ENCODE data around the gene ANKRD52.
A peak's percentile ranks its signal among the peaks of the same experiment; 100 is the strongest.
"Not testable (repeated sequence)": the region's sequence is repeated elsewhere in the genome, so short reads cannot be mapped to it uniquely, and the experiment has no call there.

The ANKRD52 gene

GRCh38 chr12:56258068-56258819 is at the start of gene ANKRD52:
Gene ANKRD52 (minus strand): TSS chr12:56258384. CDS start chr12:56258269, 115 bp downstream.
- DNase-seq (ENCODE audit: low spot score), result peak; percentile 94

DNA sequence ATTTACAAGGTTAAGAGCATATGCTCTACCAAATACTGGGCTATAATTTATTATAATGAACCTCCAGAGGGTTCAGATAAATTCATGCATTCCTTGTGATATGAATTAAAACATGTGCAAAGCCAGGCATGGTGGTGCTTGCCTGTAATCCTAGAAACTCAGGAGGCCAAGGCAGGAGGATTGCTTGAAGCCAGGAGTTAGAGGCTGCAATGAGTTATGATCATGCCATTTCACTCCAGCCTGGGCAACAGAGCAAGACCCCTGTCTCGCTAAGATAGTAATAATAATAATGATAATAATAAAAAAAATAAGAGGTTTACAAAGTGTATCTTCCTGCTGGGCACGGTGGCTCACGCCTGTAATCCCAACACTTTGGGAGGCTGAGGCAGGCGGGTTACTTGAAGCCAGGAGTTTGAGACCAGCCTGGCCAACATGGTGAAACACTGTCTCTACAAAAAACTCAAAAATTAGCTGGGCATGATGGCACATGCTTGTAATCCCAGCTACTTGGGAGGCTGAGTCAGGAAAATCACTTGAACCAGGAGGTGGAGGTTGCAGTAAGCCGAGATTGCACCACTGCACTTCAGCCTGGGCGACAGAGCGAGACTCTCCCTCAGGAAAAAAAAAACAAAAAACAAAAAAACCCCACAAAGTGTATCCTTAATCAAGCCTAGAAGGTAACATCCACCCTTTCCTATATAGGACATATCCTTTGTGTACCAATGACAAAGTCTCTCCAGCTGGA is 49.2 kb upstream of the ANKRD52 start:
- no peak for DNase-seq (ENCODE audit: low spot score)

- no peak for DNase-seq (ENCODE audit: low spot score)
These were observed 46.8 kb upstream of the ANKRD52 start for GRCh38 chr12:56304872-56305590.

DNA sequence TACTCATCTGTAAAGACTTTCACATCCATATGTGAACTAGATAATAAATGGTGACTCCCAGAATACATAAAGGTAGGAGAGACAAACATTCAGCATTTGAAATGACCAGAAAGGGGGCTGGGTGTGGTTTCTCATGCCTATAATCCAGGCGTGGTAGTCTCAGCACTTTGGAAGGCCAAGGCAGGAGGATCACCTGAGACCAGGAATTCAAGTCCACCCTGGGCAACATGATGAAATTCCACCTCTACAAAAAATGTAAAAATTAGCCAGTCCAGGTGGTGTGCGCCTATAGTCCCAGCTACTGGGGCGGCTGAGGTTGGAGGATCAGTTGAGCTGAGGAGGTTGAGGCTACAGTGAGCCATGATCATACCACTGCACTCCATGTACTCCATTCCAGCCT is 46.1 kb upstream of the ANKRD52 start:
- DNase-seq (ENCODE audit: low spot score), result no peak

- no peak for DNase-seq (ENCODE audit: low spot score)
These were observed 42.7 kb upstream of the ANKRD52 start for GRCh38 chr12:56300644-56301464.

DNA sequence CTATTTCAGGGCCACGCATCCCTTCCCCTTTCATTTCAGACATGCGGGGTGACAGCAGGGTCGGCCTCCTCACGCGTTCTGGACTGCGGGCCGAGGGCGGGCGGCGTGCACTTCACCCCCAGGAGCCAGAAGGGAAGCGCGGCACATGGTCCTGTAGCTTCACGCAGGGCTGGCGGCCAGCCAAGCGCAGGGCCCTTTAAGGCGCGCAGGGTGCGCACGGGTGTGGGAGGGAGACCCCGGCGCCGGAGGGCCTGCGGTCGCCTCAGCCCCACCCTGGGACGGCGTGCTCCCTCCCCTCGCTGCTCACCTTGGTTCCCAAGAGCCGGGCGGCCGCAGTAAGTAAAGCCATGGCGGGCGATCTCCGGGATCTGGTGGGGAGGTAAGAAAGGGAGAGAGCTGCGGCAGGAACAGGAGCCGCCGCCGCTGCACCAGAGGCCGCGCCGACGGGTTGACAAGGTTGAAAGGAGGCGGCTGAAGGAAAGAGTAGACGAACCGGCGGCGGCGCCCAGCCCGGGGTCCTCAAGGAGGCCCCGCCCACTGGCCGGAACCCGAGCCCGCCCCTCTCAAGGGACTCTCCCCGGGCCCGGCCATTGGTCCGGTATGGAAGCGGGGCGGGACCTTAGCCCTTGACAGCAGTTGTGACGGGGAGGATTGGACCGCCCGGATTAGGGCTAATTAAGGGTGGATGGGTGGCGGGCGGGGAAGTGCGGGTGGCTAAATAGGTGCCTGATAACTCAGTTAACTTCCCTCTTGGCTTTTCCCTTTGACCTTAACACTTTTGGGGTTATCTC is 41.9 kb upstream of the ANKRD52 start, which contains the start of gene CS:
CS (minus strand) TSS at position 478 of the 791 bp plus-strand sequence; CDS start at position 349, 129 bp downstream.
- peak; percentile 97 for DNase-seq (ENCODE audit: low spot score)

GRCh38 chr12:56299308-56299852 is 41.2 kb upstream of the ANKRD52 start:
- DNase-seq (ENCODE audit: low spot score), result no peak

DNA sequence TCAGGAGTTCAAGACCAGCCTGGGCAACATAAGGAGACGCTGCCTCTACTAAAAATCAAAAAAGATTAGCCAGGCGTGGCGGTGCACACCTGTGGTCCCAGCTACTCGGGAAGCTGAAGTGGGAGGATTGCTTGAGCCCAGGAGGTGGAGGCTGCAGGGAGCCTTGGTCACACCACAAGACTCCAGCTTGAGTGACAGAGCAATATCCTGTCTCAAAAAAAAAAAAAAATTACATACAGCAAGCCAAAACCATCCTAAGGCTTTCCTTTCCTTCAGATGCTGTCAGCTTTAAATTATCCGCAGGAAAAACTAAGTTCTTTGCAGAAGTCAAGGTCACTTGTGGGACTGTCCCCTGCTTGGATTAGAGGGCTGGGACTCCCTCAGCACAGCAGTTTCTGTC is 40.6 kb upstream of the ANKRD52 start:
- DNase-seq (ENCODE audit: low spot score), result no peak

GRCh38 chr12:56297400-56297799 is 39.2 kb upstream of the ANKRD52 start:
- DNase-seq (ENCODE audit: low spot score), result no peak

- DNase-seq (ENCODE audit: low spot score), result no peak
These were observed 38.1 kb upstream of the ANKRD52 start for GRCh38 chr12:56296295-56296694.

DNA sequence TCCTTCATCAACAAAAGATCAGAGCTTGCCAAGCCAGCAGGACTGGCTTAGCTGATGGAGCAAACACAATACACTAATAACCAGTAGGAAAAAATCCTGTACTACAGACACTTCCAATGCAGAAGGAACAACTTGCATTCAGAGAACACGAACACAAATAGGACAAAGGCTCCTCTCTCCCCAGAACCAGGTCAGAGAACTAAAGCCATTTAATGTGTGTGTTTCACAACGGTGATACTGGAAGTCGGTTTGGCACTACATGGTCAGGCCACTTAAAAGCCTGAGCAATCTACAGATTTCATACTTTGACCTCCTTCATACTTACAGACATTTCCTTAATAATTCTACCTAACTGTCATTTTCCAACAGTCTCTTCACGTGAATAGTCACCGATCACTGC is 35.6 kb upstream of the ANKRD52 start:
- no peak for DNase-seq (ENCODE audit: low spot score)

DNA sequence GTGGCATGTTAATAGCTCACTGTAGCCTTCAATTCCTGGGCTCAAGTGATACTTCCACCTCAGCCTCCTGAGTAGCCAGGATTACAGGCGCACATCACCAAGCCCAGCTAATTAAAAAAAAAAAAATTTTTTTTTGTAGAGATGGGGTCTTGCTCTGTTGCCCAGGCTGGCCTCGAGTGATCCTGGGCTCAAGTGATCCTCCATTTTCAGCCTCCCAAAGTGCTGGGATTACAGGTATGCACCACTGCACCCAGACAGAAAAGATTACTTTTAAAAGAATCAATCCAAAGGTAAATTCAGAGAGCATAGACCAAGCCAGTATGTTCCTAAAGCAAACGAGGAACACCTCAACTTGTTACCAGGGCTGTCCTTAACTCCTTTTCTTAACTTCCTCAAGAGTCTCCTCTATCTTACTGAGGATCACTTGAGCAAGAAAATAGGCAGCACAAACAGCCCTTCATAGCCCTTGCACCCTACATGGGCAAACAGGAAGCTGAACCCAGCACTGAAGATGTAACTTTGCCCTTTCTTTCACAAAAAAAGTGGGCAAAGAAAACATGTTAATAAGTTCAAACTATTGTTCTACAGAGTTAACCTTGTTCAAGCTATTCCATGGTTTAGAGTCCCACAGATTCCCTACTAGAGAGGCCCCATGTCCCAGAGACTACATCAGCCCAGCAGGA is 30.7 kb upstream of the ANKRD52 start:
- DNase-seq (ENCODE audit: low spot score), result no peak

DNA sequence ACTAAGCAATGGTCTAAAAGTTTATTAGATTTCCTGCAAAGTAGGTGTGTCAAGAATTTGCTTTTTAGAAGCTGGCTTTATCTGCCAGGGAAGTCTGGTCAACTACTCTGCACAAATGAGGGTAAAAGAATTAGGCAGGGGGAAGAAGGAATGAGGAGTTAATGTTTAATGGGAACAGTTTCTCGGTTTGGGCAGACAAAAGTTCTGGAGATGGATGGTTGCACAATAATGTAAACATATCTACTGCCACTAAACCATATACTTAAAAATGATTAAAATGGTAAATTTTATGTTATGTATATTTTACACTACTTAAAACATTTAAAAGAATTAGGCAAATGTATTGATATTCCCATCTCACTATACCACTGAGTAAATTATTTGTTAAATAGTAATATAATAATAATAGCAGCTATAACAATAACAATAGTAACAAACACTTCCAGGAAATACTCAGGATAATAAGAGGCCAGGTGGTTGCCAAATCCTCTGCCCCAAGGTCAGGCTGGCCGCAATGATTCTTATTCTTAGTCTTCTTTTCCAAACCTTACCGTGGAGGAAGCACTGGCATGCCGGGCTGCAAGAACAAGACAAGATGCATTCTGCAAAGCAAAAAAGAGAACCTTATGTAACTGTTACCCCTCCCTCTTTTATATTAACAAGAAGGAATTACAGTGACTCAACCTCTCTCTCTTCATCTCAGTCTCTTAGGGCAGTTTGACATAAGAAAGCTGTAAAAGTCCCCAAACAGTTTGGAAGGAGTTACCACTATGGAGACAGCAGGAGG is 28.1 kb upstream of the ANKRD52 start:
- no peak for DNase-seq (ENCODE audit: low spot score)

DNA sequence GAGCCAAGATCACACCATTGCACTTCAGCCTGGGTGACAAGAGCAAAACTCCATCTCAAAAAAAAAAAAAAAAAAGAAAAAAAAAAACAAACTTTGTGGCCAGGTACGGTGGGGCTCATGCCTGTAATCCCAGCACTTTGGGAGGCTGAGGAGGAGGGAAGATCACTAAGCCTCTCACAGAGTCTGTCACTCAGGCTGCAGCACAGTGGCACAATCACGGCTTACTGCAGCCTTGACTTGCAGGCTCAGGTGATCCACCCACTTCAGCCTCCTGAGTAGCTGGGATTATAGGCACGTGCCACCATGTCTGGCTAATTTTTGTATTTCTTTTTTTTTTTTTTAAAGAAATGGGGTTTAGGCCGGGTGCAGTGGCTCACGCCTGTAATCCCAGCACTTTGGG is 26.1 kb upstream of the ANKRD52 start:
- not testable (repeated sequence) for DNase-seq (ENCODE audit: low spot score)

DNA sequence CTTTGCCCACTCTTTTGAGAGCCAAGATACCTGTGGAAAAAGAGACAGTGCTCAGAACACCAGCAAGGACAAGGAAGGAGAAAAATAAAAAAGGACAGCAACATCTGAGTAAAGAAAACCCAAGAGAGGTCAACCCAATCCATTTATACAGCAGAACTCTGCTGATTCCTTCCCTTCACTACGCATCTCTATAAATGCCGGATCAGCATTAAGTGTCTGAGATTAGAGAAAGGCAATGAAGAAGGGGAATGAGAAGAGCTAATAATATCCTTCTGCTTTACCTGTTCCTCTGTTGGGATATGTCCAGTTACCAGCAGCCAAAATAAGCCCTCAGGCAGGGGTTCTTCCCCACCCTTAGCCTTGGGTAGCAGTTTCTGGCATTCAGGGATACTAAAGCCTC is 24.4 kb upstream of the ANKRD52 start:
- DNase-seq (ENCODE audit: low spot score), result no peak

GRCh38 chr12:56282030-56282429 is 23.8 kb upstream of the ANKRD52 start:
- no peak for DNase-seq (ENCODE audit: low spot score)

- DNase-seq (ENCODE audit: low spot score), result no peak
These were observed 22.7 kb upstream of the ANKRD52 start for GRCh38 chr12:56280849-56281248.

- DNase-seq (ENCODE audit: low spot score), result no peak
These were observed 20.7 kb upstream of the ANKRD52 start for GRCh38 chr12:56278905-56279304.

DNA sequence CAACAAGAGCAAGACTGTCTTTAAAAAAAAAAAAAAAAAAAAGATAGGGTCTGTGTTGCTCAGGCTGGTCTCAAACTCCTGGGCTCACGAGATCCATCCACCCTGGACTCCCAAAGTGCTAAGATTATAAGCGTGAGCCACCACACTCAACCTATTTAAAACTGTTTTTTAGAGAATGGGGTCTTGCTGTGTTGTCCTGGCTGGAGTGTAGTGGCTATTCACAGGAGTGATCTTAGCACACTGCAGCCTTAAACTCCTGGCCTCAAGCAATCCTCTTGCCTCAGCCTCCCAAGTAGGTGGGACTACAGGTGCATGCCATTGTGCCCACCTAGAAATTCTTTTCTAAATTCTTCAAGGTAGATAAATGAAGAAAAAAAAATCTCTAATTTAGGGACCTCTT is 16.1 kb upstream of the ANKRD52 start:
- DNase-seq (ENCODE audit: low spot score), result no peak

Data from germinal center (tissue), 1 donor.